GM12878 (cell line): Measurements from ENCODE around the gene FSTL4. TPM values are rescaled to one million over a fixed set of nuclear protein-coding genes. Genes with fewer than 3 reads are reported as not detected.

Experiments used
- ATAC-seq: fragments of 200-7000 bp; cut with Tn5 transposase; 3 replicates; pipeline ENCODE4 v1.9.1; 2020; ENCODE audit warnings: mild to moderate bottlenecking, moderate library complexity
- BruUV-seq: library from RNA; stranded (reverse); fragments of 400-500 nt; replicated peaks from 2 replicates; lab custom pipeline; 2021; lab: Mats Ljungman, UMichigan
- CTCF ChIA-PET: fragments of 300-600 bp; sonication (Branson Sonifier 250); formaldehyde crosslinking; extraction: SDS; loops from one replicate; lab custom pipeline; 2021; ENCODE audit warnings: inconsistent platforms; lab: Yijun Ruan, JAX
- POLR2A ChIA-PET: fragments of 350-600 bp; formaldehyde crosslinking; extraction: SDS; loops from one replicate; lab custom pipeline; 2021; ENCODE audit warnings: inconsistent platforms; lab: Charles Lee
- RAD21 ChIA-PET: fragments of 300-600 bp; sonication (Branson Sonifier 250); formaldehyde crosslinking; loops from one replicate; lab custom pipeline; 2023; ENCODE audit warnings: antibody characterized with exemption; ENCODE audit not compliant: unreplicated experiment; lab: Charles Lee
- SMC1A ChIA-PET: fragments of 300-600 bp; sonication (Branson Sonifier 250); formaldehyde crosslinking; loops from one replicate; lab custom pipeline; 2023; ENCODE audit not compliant: unreplicated experiment, uncharacterized antibody; lab: Charles Lee
- DNase-seq: peaks from one replicate; pipeline ENCODE4 v3.0.0-alpha.2; 2011; ENCODE audit warnings: low read depth, low spot score
- FAIRE-seq: peaks from 3 replicates; lab custom pipeline; 2011; peaks lifted over from hg19 to GRCh38; lab: Jason Lieb, UNC
- H2AFZ ChIP-seq: 2 replicates; pipeline ENCODE4 v1.6.0; 2011; ENCODE audit warnings: low read depth, low read length, control low read depth; ENCODE audit not compliant: control insufficient read depth
- H3K27ac ChIP-seq: 2 replicates; pipeline ENCODE4 v1.5.1; 2011; ENCODE audit warnings: control low read depth; ENCODE audit not compliant: control insufficient read depth, insufficient read depth
- H3K27me3 ChIP-seq, 2 experiments: replicated peaks in 1 of 2; 2 replicates each; pipeline versions ENCODE4 v1.6.0 to v1.6.1; 2011; ENCODE audit warnings: low read length in 1 of 2; ENCODE audit not compliant: control insufficient read depth in 2 of 2, insufficient read depth in 2 of 2
- H3K36me3 ChIP-seq, 2 experiments: 2 replicates each; pipeline ENCODE4 v1.5.1; 2011; ENCODE audit warnings: low read length in 1 of 2; ENCODE audit not compliant: control insufficient read depth in 2 of 2, insufficient read depth in 2 of 2
- H3K4me1 ChIP-seq: 2 replicates; pipeline ENCODE4 v1.6.1; 2011; ENCODE audit warnings: mild to moderate bottlenecking, low read length, moderate library complexity, mixed read lengths; ENCODE audit not compliant: control insufficient read depth, insufficient read depth
- H3K4me2 ChIP-seq: 2 replicates; pipeline ENCODE4 v1.6.0; 2011; ENCODE audit warnings: control low read depth; ENCODE audit not compliant: control insufficient read depth, insufficient read depth
- H3K4me3 ChIP-seq: fragments of 200-600 bp; sonication (generic); 2 replicates; pipeline ENCODE4 v1.5.1; 2016
- H3K79me2 ChIP-seq: 2 replicates; pipeline ENCODE4 v1.6.0; 2011; ENCODE audit warnings: low read length; ENCODE audit not compliant: control insufficient read depth, insufficient read depth
- H3K9ac ChIP-seq: 2 replicates; pipeline ENCODE4 v1.8.0; 2011; ENCODE audit warnings: low read length, control low read depth, mixed read lengths; ENCODE audit not compliant: control insufficient read depth, insufficient read depth
- H3K9me3 ChIP-seq: replicated peaks from 3 replicates; pipeline ENCODE4 v1.5.1; 2011; ENCODE audit warnings: mild to moderate bottlenecking, low read length; ENCODE audit not compliant: control insufficient read depth, insufficient read depth
- H4K20me1 ChIP-seq: 2 replicates; pipeline ENCODE4 v1.6.0; 2011; ENCODE audit not compliant: control insufficient read depth, insufficient read depth
- CBFB ChIP-seq: IDR thresholded peaks from 2 replicates; pipeline ENCODE4 v1.6.1; 2016; ENCODE audit warnings: antibody characterized with exemption, low read depth
- HCFC1 ChIP-seq: fragments of 150-350 bp; IDR thresholded peaks from 2 replicates; pipeline ENCODE4 v1.6.1; 2014; ENCODE audit warnings: low read length
- IKZF1 ChIP-seq: fragments of 450-650 bp; conservative IDR thresholded peaks from 2 replicates; pipeline ENCODE4 v1.6.1; 2017; ENCODE audit warnings: antibody characterized with exemption, mild to moderate bottlenecking
- STAT3 ChIP-seq: IDR thresholded peaks from 2 replicates; pipeline ENCODE4 v1.6.1; 2011; ENCODE audit warnings: low read depth, low read length, improper control_type of control experiment
- SUZ12 ChIP-seq: fragments of 200-600 bp; sonication (generic); IDR thresholded peaks from one replicate; pipeline ENCODE4 v1.6.1; 2018; ENCODE audit warnings: antibody characterized with exemption, mild to moderate bottlenecking; ENCODE audit not compliant: unreplicated experiment
- TCF7 ChIP-seq: IDR thresholded peaks from 2 replicates; pipeline ENCODE4 v1.6.1; 2014; ENCODE audit warnings: antibody characterized with exemption, borderline replicate concordance
- ZBED1 ChIP-seq: IDR thresholded peaks from 2 replicates; pipeline ENCODE4 v1.6.1; 2016; ENCODE audit warnings: borderline replicate concordance
- WGBS: methylation state at CpG from one replicate; pipeline ENCODE4 v1.1.6; 2016; ENCODE audit warnings: low lambda C conversion rate; ENCODE audit not compliant: insufficient replicate concordance, insufficient coverage; ENCODE audit errors: missing lambda C conversion rate; 5-methylcytosine and 5-hydroxymethylcytosine counted together
- in situ Hi-C: fragments of 300-500 bp; cut with MboI; formaldehyde crosslinking; loops from 9 replicates; pipeline ENCODE4 v1.14.3; 2018; ENCODE audit warnings: mixed read lengths
- intact Hi-C: fragments of 100-400 bp; cut with micrococcal nuclease; formaldehyde crosslinking; loops from one replicate; pipeline ENCODE4 v1.14.2; 2022; ENCODE audit not compliant: unreplicated experiment
- polyA plus RNA-seq, 11 experiments: library from polyadenylated mRNA; depleted of rRNA in 4 of 11; unstranded in 6 of 11; stranded (reverse) in 5 of 11; fragments of >200 nt; fragmentation: Nextera tagmentation in 4 of 11; fragmentation: Illumina TruSeq in 1 of 11; extraction: Ambion mirVana in 4 of 11; extraction: Trizol in 1 of 11; gene quantifications; 1 replicate in 1 of 11; 2 replicates in 10 of 11; pipeline versions ENCODE4 v1.2.1 to v1.2.3, GENCODE V29; 2011 to 2016; ENCODE audit warnings: inconsistent platforms in 2 of 11, missing spikeins in 2 of 11, low read depth in 1 of 11
- total RNA-seq, 4 experiments: library from RNA; depleted of rRNA in 3 of 4; stranded (reverse); fragments of >200 nt in 3 of 4; fragmentation: Illumina TruSeq in 1 of 4; extraction: Trizol in 1 of 4; gene quantifications; 2 replicates each; pipeline versions ENCODE4 v1.2.1 to v1.2.3, GENCODE V29; 2013 to 2021
- TF ChIP-seq, protein P1 (sequence below): IDR thresholded peaks from 2 replicates; pipeline ENCODE4 v1.6.1; 2011; ENCODE audit warnings: borderline replicate concordance, low read depth, mild to moderate bottlenecking, moderate library complexity, low read length; ENCODE audit not compliant: insufficient read depth, poor library complexity, severe bottlenecking

Gene FSTL4
- total and polyA plus RNA-seq, 10 of the 15 experiments (the other 5 are each of a cell fraction or from before 2014, with no cell fraction given): 0.01 to 0.79 (median 0.21) TPM; not detected in 6

DNA sequence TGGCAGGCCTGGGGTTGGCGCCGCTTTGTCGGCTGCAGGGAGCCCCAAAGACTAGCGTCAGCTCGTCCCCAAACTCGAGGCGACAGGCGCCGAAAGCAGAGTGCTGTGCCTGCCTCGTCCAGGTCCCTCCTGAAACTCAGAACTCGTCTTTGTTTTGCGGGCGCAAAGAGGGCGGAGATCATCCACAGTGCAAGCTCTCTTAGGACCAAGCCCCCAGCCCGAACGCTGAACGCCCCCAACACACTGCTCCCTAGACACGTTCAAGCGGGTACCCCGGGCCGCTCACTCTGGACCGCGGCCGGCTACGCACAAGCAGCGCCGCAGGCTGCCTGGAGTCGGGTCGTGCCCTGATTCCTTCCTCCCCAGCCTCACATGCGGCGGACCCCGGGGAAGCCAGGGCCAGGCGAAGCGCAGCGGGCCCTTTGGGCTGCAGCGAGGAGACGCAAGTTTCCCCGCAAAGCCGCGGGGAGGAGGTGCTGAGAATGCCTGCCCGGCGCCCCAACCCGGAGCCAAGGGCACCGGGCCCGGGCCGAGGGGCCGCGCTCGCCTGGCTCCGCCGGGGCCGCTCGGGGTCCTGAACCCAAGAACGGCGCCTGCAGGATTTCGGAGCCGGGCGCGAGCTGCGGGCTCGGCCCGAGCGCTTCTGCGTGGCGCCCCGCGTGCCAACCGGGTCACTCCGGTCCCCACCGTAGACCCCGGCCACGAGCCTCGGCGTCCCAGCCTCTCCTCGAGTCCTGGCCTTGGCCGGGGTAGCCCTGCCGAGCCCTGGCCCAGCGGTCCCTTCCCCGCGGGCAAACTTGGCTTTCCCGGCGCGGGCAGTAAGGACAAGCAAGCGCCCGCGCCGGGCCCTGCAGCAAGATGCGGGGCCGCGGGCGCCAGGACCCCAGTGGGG, 738 bp downstream of the FSTL4 start:
- WGBS: 27% methylated on average over 78 of the region's 91 CpGs
- FAIRE-seq (no peak), ATAC-seq (no peak; the same call in none of the 3 replicates), DNase-seq (no peak)
- RAD21 ChIA-PET: no interaction called here
- no peak for TF ChIP-seq CBFB
- TF ChIP-seq TCF7: no peak
- TF ChIP-seq, protein P1, sequence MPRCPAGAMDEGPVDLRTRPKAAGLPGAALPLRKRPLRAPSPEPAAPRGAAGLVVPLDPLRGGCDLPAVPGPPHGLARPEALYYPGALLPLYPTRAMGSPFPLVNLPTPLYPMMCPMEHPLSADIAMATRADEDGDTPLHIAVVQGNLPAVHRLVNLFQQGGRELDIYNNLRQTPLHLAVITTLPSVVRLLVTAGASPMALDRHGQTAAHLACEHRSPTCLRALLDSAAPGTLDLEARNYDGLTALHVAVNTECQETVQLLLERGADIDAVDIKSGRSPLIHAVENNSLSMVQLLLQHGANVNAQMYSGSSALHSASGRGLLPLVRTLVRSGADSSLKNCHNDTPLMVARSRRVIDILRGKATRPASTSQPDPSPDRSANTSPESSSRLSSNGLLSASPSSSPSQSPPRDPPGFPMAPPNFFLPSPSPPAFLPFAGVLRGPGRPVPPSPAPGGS: no peak
- TF ChIP-seq SUZ12: peak; percentile 96
- TF ChIP-seq ZBED1: no peak
- TF ChIP-seq HCFC1: no peak
- no peak for TF ChIP-seq IKZF1
- TF ChIP-seq STAT3: no peak
- intact Hi-C loops (no loop called here), in situ Hi-C loops (no loop called here)
- Histone ChIP-seq H3K27me3 (peaks cover 12 to 26% of the 10 kb centered on the region in 2 experiments), H3K27ac (no peak overlapping the region), H3K36me3 (no peaks in the 10 kb centered on the region), H3K79me2 (no peaks in the 10 kb centered on the region), H3K4me3 (no peak overlapping the region), H3K9me3 (no peaks in the 10 kb centered on the region), H4K20me1 (no peaks in the 10 kb centered on the region), H2AFZ (no peak overlapping the region), H3K4me1 (no peaks in the 10 kb centered on the region; the same call in 1 of the 2 replicates), H3K4me2 (peak overlapping the region; percentile 42; the same call in 1 of the 2 replicates), H3K9ac (no peak overlapping the region)
- no TSS peak for BruUV-seq
- CTCF ChIA-PET: no interaction called here
- POLR2A ChIA-PET: no interaction called here
- SMC1A ChIA-PET: interaction anchor here (1.0 kb wide), 1 partner anchor 9 kb away, joined by 3 read pairs; no protein-coding TSS in a partner anchor
